Right lobe of liver (tissue), 4 donors: ENCODE measurements around the gene RPS2.

ENCODE experiments used
- POLR2A ChIP-seq: fragments of 450-650 bp; IDR thresholded peaks from one replicate; pipeline ENCODE4 v1.6.1; 2017; ENCODE audit warnings: antibody characterized with exemption, mild to moderate bottlenecking
- TF ChIP-seq, protein P1 (sequence below), 4 donors: fragments of 200-600 bp in 3 of 4; fragments of 450-650 bp in 1 of 4; IDR thresholded peaks; one replicate each; pipeline versions ENCODE4 v1.5.1 to v1.8.0; 2016 to 2022; ENCODE audit warnings: antibody characterized with exemption in 4 of 4, mild to moderate bottlenecking in 2 of 4
- donor health status: DM: no; HTN: no; CAD: no.
- donor health status: DM: no; HTN: no; CAD: no.
- donor health status: DM: no; HTN: yes; CAD: no.

DNA sequence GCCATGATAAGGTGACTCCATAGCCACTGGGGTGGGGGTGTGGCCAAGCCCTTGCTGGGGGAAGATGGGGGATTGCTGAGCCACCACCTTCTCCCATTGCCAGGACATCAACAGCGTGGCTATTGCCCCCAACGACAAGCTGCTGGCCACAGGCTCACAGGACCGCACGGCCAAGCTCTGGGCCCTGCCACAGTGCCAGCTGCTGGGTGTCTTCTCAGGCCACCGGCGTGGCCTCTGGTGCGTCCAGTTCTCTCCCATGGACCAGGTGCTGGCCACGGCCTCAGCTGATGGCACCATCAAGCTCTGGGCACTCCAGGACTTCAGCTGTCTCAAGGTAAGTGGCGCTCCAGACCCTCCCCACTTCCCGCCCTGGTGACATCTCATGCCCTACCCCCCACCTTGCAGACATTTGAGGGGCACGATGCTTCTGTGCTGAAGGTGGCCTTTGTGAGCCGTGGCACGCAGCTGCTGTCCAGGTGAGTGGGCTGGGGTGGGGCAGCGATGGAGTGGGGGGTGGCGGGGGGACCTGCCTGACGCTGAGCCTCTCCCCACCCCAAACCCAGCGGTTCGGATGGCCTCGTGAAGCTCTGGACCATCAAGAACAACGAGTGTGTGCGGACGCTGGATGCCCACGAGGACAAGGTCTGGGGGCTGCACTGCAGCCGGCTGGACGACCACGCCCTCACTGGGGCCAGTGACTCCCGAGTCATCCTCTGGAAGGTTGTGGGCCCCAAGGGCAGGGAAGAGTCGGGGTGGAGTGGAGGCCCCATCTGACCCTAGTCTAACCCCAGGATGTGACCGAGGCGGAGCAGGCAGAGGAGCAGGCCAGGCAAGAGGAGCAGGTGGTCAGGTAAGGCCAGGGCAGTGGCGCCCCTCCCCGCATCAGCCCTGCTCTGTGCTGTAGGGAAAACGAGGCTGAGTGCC lies 12.6 kb upstream of the RPS2 start:
- TF ChIP-seq, protein P1, sequence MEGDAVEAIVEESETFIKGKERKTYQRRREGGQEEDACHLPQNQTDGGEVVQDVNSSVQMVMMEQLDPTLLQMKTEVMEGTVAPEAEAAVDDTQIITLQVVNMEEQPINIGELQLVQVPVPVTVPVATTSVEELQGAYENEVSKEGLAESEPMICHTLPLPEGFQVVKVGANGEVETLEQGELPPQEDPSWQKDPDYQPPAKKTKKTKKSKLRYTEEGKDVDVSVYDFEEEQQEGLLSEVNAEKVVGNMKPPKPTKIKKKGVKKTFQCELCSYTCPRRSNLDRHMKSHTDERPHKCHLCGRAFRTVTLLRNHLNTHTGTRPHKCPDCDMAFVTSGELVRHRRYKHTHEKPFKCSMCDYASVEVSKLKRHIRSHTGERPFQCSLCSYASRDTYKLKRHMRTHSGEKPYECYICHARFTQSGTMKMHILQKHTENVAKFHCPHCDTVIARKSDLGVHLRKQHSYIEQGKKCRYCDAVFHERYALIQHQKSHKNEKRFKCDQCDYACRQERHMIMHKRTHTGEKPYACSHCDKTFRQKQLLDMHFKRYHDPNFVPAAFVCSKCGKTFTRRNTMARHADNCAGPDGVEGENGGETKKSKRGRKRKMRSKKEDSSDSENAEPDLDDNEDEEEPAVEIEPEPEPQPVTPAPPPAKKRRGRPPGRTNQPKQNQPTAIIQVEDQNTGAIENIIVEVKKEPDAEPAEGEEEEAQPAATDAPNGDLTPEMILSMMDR (IDR thresholded peaks at IDR 0.05) = no peak
- TF ChIP-seq POLR2A = no peak
